Trophoblast cell (in vitro differentiated cells and primary cell): Measurements from ENCODE around the gene AVPI1.
A peak's percentile ranks its signal among the peaks of the same experiment; 100 is the strongest.

ENCODE experiments used
- DNase-seq, 2 donors: peaks; one replicate each; pipeline ENCODE4 v3.0.0-alpha.2; 2016
- H2AFZ ChIP-seq: 2 replicates; pipeline ENCODE4 v1.6.1; 2013; ENCODE audit warnings: low read length, moderate library complexity, mild to moderate bottlenecking; ENCODE audit not compliant: insufficient read depth, poor library complexity
- H2AK5ac ChIP-seq: 2 replicates; pipeline ENCODE4 v1.6.1; 2013; ENCODE audit warnings: mild to moderate bottlenecking, low read length
- H2BK120ac ChIP-seq: 2 replicates; pipeline ENCODE4 v1.6.1; 2013; ENCODE audit warnings: low read length, mild to moderate bottlenecking, moderate library complexity; ENCODE audit not compliant: insufficient read depth, poor library complexity
- H2BK12ac ChIP-seq: 2 replicates; pipeline ENCODE4 v1.6.1; 2013; ENCODE audit warnings: mild to moderate bottlenecking, low read length, moderate library complexity
- H2BK5ac ChIP-seq: 2 replicates; pipeline ENCODE4 v1.6.1; 2013; ENCODE audit warnings: low read length, low read depth, moderate library complexity, mild to moderate bottlenecking; ENCODE audit not compliant: poor library complexity
- H3K14ac ChIP-seq: 2 replicates; pipeline ENCODE4 v1.6.1; 2013; ENCODE audit warnings: mild to moderate bottlenecking, low read length
- H3K18ac ChIP-seq: 2 replicates; pipeline ENCODE4 v1.6.1; 2013; ENCODE audit warnings: mild to moderate bottlenecking, low read length
- H3K23ac ChIP-seq: 2 replicates; pipeline ENCODE4 v1.6.1; 2013; ENCODE audit warnings: low read length
- H3K27ac ChIP-seq: 2 replicates; pipeline ENCODE4 v1.5.1; 2013; ENCODE audit warnings: low read depth, mild to moderate bottlenecking, inconsistent platforms, low read length, moderate library complexity
- H3K27me3 ChIP-seq: 2 replicates; pipeline ENCODE4 v1.6.1; 2013; ENCODE audit warnings: inconsistent platforms, mild to moderate bottlenecking, low read length, moderate library complexity; ENCODE audit not compliant: insufficient read depth
- H3K36me3 ChIP-seq, 2 experiments: 1 replicate in 1 of 2; 2 replicates in 1 of 2; pipeline ENCODE4 v1.6.1; 2013; ENCODE audit warnings: low read length in 2 of 2, mild to moderate bottlenecking in 2 of 2, moderate library complexity in 1 of 2; ENCODE audit not compliant: insufficient read depth in 2 of 2, control insufficient read depth in 1 of 2
- H3K4ac ChIP-seq: 2 replicates; pipeline ENCODE4 v1.6.1; 2013; ENCODE audit warnings: low read depth, mild to moderate bottlenecking, low read length, moderate library complexity
- H3K4me1 ChIP-seq, 2 experiments: 1 replicate in 1 of 2; 2 replicates in 1 of 2; pipeline ENCODE4 v1.6.1; 2013; ENCODE audit warnings: low read length in 2 of 2, mild to moderate bottlenecking in 2 of 2, moderate library complexity in 1 of 2; ENCODE audit not compliant: insufficient read depth in 2 of 2, control insufficient read depth in 1 of 2
- H3K4me2 ChIP-seq: 2 replicates; pipeline ENCODE4 v1.6.1; 2013; ENCODE audit warnings: inconsistent platforms, mild to moderate bottlenecking, low read length, moderate library complexity
- H3K4me3 ChIP-seq: 2 replicates; pipeline ENCODE4 v1.5.1; 2013; ENCODE audit warnings: mild to moderate bottlenecking, low read depth, low read length, inconsistent platforms
- H3K79me1 ChIP-seq: one replicate; pipeline ENCODE4 v1.6.1; 2013; ENCODE audit warnings: low read length
- H3K79me2 ChIP-seq: 2 replicates; pipeline ENCODE4 v1.6.1; 2013; ENCODE audit warnings: low read length, mild to moderate bottlenecking; ENCODE audit not compliant: control insufficient read depth, insufficient read depth, poor library complexity
- H3K9ac ChIP-seq: 2 replicates; pipeline ENCODE4 v1.6.1; 2013; ENCODE audit warnings: mild to moderate bottlenecking, low read length
- H3K9me3 ChIP-seq: 2 replicates; pipeline ENCODE4 v1.6.1; 2013; ENCODE audit warnings: low read depth, mild to moderate bottlenecking, control low read depth, inconsistent platforms, low read length; ENCODE audit not compliant: insufficient read depth
- H4K12ac ChIP-seq: 2 replicates; pipeline ENCODE4 v1.6.1; 2013; ENCODE audit warnings: low read depth, mild to moderate bottlenecking, low read length, moderate library complexity
- H4K8ac ChIP-seq: 2 replicates; pipeline ENCODE4 v1.6.1; 2013; ENCODE audit warnings: low read depth, mild to moderate bottlenecking, low read length, moderate library complexity
- H4K91ac ChIP-seq: one replicate; pipeline ENCODE4 v1.6.1; 2013; ENCODE audit warnings: low read depth, mild to moderate bottlenecking, low read length, moderate library complexity
- WGBS: extraction: QIAGEN DNeasy Blood & Tissue Kit; methylation state at CpG from one replicate; pipeline ENCODE4 v1.1.7; 2013; ENCODE audit warnings: missing lambda C conversion rate; ENCODE audit not compliant: insufficient read length, insufficient coverage; ENCODE audit errors: extremely low coverage; 5-methylcytosine and 5-hydroxymethylcytosine counted together

The AVPI1 gene

GRCh38 chr10:97732052-97732359 is 45.0 kb upstream of the AVPI1 start:
- no peak overlapping the region for H2AK5ac ChIP-seq
- no peak for DNase-seq
- H3K27me3 ChIP-seq = no peaks in the 10 kb centered on the region
- no peak overlapping the region for H3K14ac ChIP-seq
- no peak overlapping the region for H3K23ac ChIP-seq
- H3K4me1 ChIP-seq = peaks cover 2 to 4% of the 10 kb centered on the region in 2 experiments
- no peak overlapping the region for H2AFZ ChIP-seq
- H3K4me3 ChIP-seq = no peak overlapping the region
- no peak overlapping the region for H3K18ac ChIP-seq
- H3K9me3 ChIP-seq = peaks cover 2% of the 10 kb centered on the region
- H3K27ac ChIP-seq = no peak overlapping the region
- no peak overlapping the region for H3K4me2 ChIP-seq
- no peak overlapping the region for H4K12ac ChIP-seq
- WGBS = no CpG with 5 or more reads among the region's 4 CpGs
- no peak overlapping the region for H2BK120ac ChIP-seq
- no peak overlapping the region for H4K8ac ChIP-seq
- H3K4ac ChIP-seq = no peak overlapping the region
- H3K79me2 ChIP-seq = peaks cover under 1% of the 10 kb centered on the region
- H4K91ac ChIP-seq = no peak overlapping the region
- H3K79me1 ChIP-seq = peaks cover 3% of the 10 kb centered on the region
- no peak overlapping the region for H3K9ac ChIP-seq
- no peak overlapping the region for H2BK5ac ChIP-seq
- no peak overlapping the region for H2BK12ac ChIP-seq
- no peaks in the 10 kb centered on the region for H3K36me3 ChIP-seq

GRCh38 chr10:97731346-97732051 is 44.5 kb upstream of the AVPI1 start:
- no CpG with 5 or more reads among the region's 9 CpGs for WGBS
- Histone ChIP-seq H4K12ac (no peak overlapping the region), H3K4me1 (peaks cover 1 to 2% of the 10 kb centered on the region in 2 experiments), H3K36me3 (no peaks in the 10 kb centered on the region), H2AFZ (no peak overlapping the region), H3K27me3 (no peaks in the 10 kb centered on the region), H2BK12ac (no peak overlapping the region), H2BK5ac (no peak overlapping the region), H3K79me1 (no peaks in the 10 kb centered on the region), H2AK5ac (no peak overlapping the region), H4K91ac (no peak overlapping the region), H4K8ac (no peak overlapping the region), H3K9ac (no peak overlapping the region), H3K79me2 (no peaks in the 10 kb centered on the region), H3K4me3 (no peak overlapping the region), H3K23ac (no peak overlapping the region), H3K4me2 (no peak overlapping the region), H2BK120ac (no peak overlapping the region), H3K14ac (no peak overlapping the region), H3K18ac (no peak overlapping the region), H3K27ac (no peak overlapping the region), H3K9me3 (peaks cover 2% of the 10 kb centered on the region), H3K4ac (no peak overlapping the region)
- peak; percentile 64 to 87 for DNase-seq

GRCh38 chr10:97729014-97729413 is 42.0 kb upstream of the AVPI1 start:
- Histone ChIP-seq H2BK120ac (no peak overlapping the region), H3K79me2 (no peaks in the 10 kb centered on the region)
- no CpG with 5 or more reads among the region's 5 CpGs for WGBS

GRCh38 chr10:97726636-97727178 is 39.7 kb upstream of the AVPI1 start:
- H3K4ac ChIP-seq = no peak overlapping the region
- H3K9me3 ChIP-seq = no peaks in the 10 kb centered on the region
- H3K18ac ChIP-seq = no peak overlapping the region
- H2BK12ac ChIP-seq = no peak overlapping the region
- no peaks in the 10 kb centered on the region for H3K79me2 ChIP-seq
- H2BK5ac ChIP-seq = no peak overlapping the region
- H3K4me2 ChIP-seq = peak overlapping the region; percentile 77
- H4K12ac ChIP-seq = no peak overlapping the region
- no peaks in the 10 kb centered on the region for H3K36me3 ChIP-seq
- no peak overlapping the region for H2BK120ac ChIP-seq
- no peak overlapping the region for H3K27ac ChIP-seq
- H3K79me1 ChIP-seq = no peaks in the 10 kb centered on the region
- no peak overlapping the region for H2AK5ac ChIP-seq
- H4K8ac ChIP-seq = peak overlapping the region; percentile 83
- WGBS = no CpG with 5 or more reads among the region's 8 CpGs
- H2AFZ ChIP-seq = peak overlapping the region; percentile 77
- no peak overlapping the region for H3K9ac ChIP-seq
- no peak overlapping the region for H3K4me3 ChIP-seq
- no peak overlapping the region for H3K23ac ChIP-seq
- H3K27me3 ChIP-seq = no peaks in the 10 kb centered on the region
- DNase-seq = peak; percentile 78 to 84
- H4K91ac ChIP-seq = no peak overlapping the region
- peaks cover 2% of the 10 kb centered on the region in 2 experiments for H3K4me1 ChIP-seq
- no peak overlapping the region for H3K14ac ChIP-seq

More at GRCh38 chr10:97729014-97729413, 42.0 kb upstream of the AVPI1 start:
- Histone ChIP-seq H4K8ac (no peak overlapping the region), H3K4me3 (no peak overlapping the region), H3K18ac (no peak overlapping the region), H3K4me1 (peaks cover 2% of the 10 kb centered on the region in 2 experiments), H2BK5ac (no peak overlapping the region), H2AK5ac (no peak overlapping the region), H3K4ac (no peak overlapping the region), H3K14ac (no peak overlapping the region), H3K36me3 (no peaks in the 10 kb centered on the region), H3K27me3 (no peaks in the 10 kb centered on the region), H4K91ac (no peak overlapping the region), H4K12ac (no peak overlapping the region), H3K9ac (no peak overlapping the region), H2BK12ac (no peak overlapping the region), H3K9me3 (no peaks in the 10 kb centered on the region), H3K4me2 (no peak overlapping the region), H3K23ac (no peak overlapping the region), H3K79me1 (no peaks in the 10 kb centered on the region), H3K27ac (no peak overlapping the region), H2AFZ (no peak overlapping the region)
- no peak for DNase-seq
